Measurements from ENCODE around the gene GTPBP10.
"Not testable (repeated sequence)": the region's sequence is repeated elsewhere in the genome, so short reads cannot be mapped to it uniquely, and the experiment has no call there.

GTPBP10 gene

DNA sequence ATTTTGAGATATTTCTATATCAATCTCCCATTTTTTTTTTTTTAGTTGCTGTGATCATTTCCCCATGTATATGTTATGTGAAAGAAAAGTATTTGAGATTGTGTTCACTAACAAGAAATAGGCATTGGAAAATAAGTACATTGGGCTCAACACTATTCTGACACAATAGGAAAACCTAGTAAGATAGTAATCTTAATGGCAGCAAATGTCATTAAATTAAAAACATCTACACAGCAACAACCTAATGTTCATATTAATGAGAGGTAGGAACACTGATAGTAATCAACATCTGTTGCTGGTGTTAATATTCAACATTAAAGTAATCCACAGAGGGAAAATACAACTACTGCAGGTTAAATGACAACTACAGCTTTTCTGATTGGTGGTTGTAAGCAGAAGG, 1.5 kb upstream of the GTPBP10 start:
- peak overlapping the region; percentile 85 for H3K27ac ChIP-seq
- TF ChIP-seq, protein P1, sequence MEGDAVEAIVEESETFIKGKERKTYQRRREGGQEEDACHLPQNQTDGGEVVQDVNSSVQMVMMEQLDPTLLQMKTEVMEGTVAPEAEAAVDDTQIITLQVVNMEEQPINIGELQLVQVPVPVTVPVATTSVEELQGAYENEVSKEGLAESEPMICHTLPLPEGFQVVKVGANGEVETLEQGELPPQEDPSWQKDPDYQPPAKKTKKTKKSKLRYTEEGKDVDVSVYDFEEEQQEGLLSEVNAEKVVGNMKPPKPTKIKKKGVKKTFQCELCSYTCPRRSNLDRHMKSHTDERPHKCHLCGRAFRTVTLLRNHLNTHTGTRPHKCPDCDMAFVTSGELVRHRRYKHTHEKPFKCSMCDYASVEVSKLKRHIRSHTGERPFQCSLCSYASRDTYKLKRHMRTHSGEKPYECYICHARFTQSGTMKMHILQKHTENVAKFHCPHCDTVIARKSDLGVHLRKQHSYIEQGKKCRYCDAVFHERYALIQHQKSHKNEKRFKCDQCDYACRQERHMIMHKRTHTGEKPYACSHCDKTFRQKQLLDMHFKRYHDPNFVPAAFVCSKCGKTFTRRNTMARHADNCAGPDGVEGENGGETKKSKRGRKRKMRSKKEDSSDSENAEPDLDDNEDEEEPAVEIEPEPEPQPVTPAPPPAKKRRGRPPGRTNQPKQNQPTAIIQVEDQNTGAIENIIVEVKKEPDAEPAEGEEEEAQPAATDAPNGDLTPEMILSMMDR (conservative IDR thresholded peaks at IDR 0.05), result no peak

DNA sequence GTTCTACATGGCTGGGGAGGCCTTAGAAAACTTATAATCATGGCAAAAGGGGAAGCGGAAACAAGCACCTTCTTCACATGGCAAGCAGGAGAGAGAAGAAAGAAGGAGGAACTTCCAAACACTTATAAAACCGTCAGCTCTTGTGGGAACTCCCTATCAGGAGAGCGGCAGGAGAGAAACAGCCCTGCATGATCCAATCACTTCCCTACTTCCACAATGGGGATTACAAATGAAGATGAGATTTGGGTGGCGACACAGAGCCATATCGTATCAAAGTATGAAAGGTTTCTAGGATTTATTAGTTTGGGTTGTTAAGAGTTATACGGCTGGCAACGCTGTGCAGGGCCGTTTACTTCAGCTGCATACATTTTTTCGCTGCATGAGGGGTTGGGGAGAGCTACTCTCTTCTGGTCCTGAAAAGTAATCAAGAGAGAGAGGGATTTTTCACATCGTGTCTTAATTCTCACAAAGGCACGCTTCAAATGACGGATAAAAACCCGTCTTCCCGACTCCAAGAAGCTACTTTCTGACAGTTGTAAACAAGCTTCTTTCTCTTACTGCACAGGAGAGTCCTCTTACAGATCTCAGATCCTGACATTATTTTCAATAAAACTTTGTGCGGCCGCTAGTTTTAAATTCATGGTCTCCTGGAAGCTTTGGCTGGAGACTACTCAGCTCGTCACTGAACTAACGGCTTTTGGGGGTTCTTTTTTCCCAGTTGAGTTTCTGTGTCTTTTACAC, 751 bp upstream of the GTPBP10 start:
- TF ChIP-seq, protein P1 (conservative IDR thresholded peaks at IDR 0.05), result no peak

DNA sequence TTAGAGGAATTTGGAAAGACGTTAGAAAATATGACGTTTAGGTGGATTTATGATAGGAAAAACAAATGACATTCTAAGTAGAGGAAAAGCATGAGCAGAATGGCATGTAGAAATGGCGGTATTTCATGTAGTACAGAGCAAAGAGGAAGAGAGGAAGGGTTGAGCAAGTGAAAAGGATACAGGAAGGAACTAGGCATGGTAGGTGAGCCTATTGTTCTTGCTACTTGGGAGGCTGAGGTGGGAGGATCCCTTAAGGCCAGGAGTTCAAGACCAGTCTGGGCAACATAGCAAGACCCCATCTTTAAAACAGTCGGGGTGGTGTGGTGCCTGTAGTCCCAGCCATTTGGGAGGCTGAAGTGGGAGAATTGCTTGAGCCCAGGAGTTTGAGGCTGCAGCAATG, 1.2 kb downstream of the GTPBP10 start:
- TF ChIP-seq, protein P1 (conservative IDR thresholded peaks at IDR 0.05), result no peak
- H3K27ac ChIP-seq, result peak overlapping the region; percentile 85

More for the DNA sequence above, 751 bp upstream of the GTPBP10 start:
- peak overlapping the region; percentile 85 for H3K27ac ChIP-seq

DNA sequence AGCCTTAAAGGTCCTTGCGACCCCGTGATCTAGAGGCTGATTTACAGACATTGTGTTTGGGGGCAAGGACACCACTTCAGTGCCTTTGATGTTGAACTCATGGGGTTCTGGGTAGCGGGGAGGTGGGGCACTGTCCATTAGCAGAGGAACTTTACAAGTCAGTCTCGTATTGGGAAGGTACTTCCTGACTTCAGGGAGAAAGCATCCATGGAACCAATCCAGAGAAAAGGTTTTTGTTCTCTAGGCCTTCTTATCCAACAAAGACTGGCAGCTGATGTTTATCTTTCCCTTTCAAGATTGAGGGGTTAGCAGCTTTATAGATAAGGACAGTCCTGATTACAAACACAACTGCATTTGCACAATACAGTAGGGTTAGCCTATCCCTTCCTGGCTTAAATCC, 2.8 kb downstream of the GTPBP10 start:
- TF ChIP-seq, protein P1 (conservative IDR thresholded peaks at IDR 0.05), result no peak

DNA sequence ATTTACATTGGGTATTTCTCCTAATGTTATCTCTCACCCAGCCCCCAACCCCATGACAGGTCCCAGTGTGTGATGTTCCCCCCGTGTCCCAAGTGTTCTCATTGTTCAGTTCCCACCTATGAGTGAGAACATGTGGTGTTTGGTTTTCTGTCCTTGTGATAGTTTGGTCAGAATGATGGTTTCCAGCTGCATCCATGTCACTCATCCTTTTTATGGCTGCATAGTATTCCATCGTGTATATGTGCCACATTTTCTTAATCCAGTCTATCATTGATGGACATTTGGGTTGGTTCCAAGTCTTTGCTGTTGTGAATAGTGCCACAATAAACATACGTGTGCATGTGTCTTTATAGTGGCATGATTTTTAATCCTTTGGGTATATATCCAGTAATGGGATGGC, 3.5 kb downstream of the GTPBP10 start:
- not testable (repeated sequence) for H3K27ac ChIP-seq

More for the DNA sequence above, 2.8 kb downstream of the GTPBP10 start:
- no peak overlapping the region for H3K27ac ChIP-seq

DNA sequence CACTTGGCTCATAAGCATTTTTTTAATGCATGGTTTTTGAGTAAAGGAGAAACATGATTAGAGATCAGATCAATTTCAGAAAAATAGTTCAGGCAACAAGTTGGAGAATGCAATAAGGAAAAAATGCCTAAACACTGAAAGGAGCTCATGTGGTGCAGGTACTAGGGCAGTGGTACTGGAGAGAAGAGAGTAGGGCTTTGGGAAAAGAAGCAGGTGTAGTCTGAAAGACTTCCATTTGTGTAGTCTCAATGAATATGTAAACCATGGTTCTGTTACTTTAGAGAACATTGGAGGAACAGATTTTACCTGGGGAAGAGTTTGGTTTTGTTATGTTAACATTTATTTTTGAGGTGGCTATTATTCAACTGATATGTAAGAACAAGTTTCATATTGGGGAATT, 5.5 kb downstream of the GTPBP10 start:
- TF ChIP-seq, protein P1 (conservative IDR thresholded peaks at IDR 0.05), result no peak
- no peak overlapping the region for H3K27ac ChIP-seq

DNA sequence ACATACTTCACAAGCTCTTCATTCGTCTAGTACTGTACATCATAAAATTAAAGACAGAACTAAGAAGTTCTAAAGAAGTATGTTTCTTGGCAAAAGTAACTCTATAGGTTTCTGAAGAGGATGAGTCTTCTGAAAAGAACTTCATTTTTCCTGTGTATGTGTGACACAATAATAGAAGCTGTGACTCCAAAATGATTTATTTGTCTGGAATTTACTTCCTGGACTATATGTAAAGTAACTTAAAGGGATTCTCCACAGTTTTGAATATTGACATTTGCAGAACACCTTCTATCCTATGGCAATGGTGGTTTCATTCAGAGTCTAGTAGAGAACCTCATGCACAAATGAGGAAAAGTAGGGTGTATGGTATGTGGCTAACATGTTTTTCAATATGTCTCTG, 36.9 kb downstream of the GTPBP10 start:
- H3K27ac ChIP-seq, result no peak overlapping the region
- TF ChIP-seq, protein P1 (conservative IDR thresholded peaks at IDR 0.05), result no peak

DNA sequence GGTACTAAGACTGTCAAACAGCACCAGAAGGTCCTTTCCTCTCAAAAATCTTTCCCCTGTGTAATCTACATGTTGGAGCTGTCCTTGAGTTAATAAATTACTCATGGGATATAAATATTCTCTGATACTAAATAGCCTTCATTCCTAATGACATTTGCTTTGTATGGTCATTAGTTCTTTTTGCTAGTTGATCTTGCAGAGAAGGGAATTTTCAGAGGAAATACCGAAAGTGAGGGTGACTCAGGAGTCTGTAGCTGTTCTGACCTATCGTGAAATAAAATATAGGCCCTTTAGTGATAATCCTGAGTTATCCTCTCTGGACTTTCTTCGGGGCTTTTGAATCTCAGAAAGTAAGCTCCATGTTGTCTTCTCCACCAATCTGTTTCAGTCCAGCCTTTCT, 37.3 kb downstream of the GTPBP10 start:
- no peak overlapping the region for H3K27ac ChIP-seq
- TF ChIP-seq, protein P1 (conservative IDR thresholded peaks at IDR 0.05), result no peak
